OCI-LY7 (cell line): Measurements from ENCODE around the gene MRPL55. TPM values are rescaled to one million over a fixed set of nuclear protein-coding genes. Genes with fewer than 3 reads are reported as not detected.

Source experiments
- BruUV-seq: library from RNA; stranded (reverse); fragments of 400-500 nt; replicated peaks from 2 replicates; lab custom pipeline; 2021; lab: Mats Ljungman, UMichigan
- CTCF ChIA-PET: fragments of 300-600 bp; sonication (Branson Sonifier 250); formaldehyde crosslinking; loops from one replicate; lab custom pipeline; 2022; ENCODE audit warnings: antibody characterized with exemption; ENCODE audit not compliant: unreplicated experiment; lab: Charles Lee
- POLR2A ChIA-PET: fragments of 300-600 bp; sonication (Branson Sonifier 250); formaldehyde crosslinking; loops from one replicate; lab custom pipeline; 2022; ENCODE audit warnings: antibody characterized with exemption; lab: Charles Lee
- DNase-seq: peaks from one replicate; pipeline ENCODE4 v3.0.0-alpha.2; 2015; ENCODE audit warnings: low spot score
- H2AFZ ChIP-seq: fragments of 200-600 bp; sonication (generic), shearing (Covaris generic); 2 replicates; pipeline ENCODE4 v1.6.1; 2014; ENCODE audit warnings: mild to moderate bottlenecking, antibody characterized with exemption, low read length, moderate library complexity
- H3K27ac ChIP-seq: fragments of 200-600 bp; sonication (generic); 2 replicates; pipeline ENCODE4 v1.5.1; 2014; ENCODE audit warnings: mixed run types, low read depth, mild to moderate bottlenecking, moderate library complexity, low read length, inconsistent platforms; ENCODE audit not compliant: poor library complexity, severe bottlenecking
- H3K36me3 ChIP-seq: fragments of 200-600 bp; sonication (generic); 2 replicates; pipeline ENCODE4 v1.6.1; 2014; ENCODE audit warnings: mild to moderate bottlenecking, antibody characterized with exemption, low read length, moderate library complexity, mixed read lengths; ENCODE audit not compliant: insufficient read depth
- H3K4me1 ChIP-seq: fragments of 200-600 bp; sonication (generic); 2 replicates; pipeline ENCODE4 v1.5.1; 2014; ENCODE audit warnings: mild to moderate bottlenecking, low read length; ENCODE audit not compliant: insufficient read depth, poor library complexity, severe bottlenecking
- H3K4me2 ChIP-seq: fragments of 200-600 bp; sonication (generic); 2 replicates; pipeline ENCODE4 v1.6.1; 2014; ENCODE audit warnings: mild to moderate bottlenecking, low read length
- H3K4me3 ChIP-seq: fragments of 200-600 bp; sonication (generic); 2 replicates; pipeline ENCODE4 v1.5.1; 2014; ENCODE audit warnings: mild to moderate bottlenecking, low read depth, low read length; ENCODE audit not compliant: poor library complexity, severe bottlenecking
- H3K79me2 ChIP-seq: fragments of 200-600 bp; sonication (generic); 2 replicates; pipeline ENCODE4 v1.6.1; 2016; ENCODE audit warnings: low read depth, mild to moderate bottlenecking, low read length, moderate library complexity, mixed read lengths; ENCODE audit not compliant: insufficient read depth
- H3K9me2 ChIP-seq: fragments of 200-600 bp; sonication (generic); 2 replicates; pipeline ENCODE4 v1.6.1; 2016; ENCODE audit warnings: mild to moderate bottlenecking, low read length, mixed read lengths; ENCODE audit not compliant: insufficient read depth
- H3K9me3 ChIP-seq: fragments of 200-600 bp; sonication (generic); 2 replicates; pipeline ENCODE4 v1.6.1; 2014; ENCODE audit warnings: mild to moderate bottlenecking, mixed run types, low read length, mixed read lengths
- H4K20me1 ChIP-seq: fragments of 200-600 bp; sonication (generic); 2 replicates; pipeline ENCODE4 v1.6.1; 2014; ENCODE audit warnings: mild to moderate bottlenecking, antibody characterized with exemption, low read length, moderate library complexity, mixed read lengths; ENCODE audit not compliant: insufficient read depth
- CTCF ChIP-seq: fragments of 200-600 bp; sonication (generic); conservative IDR thresholded peaks from 2 replicates; pipeline ENCODE4 v1.5.1; 2014; ENCODE audit warnings: mild to moderate bottlenecking, antibody characterized with exemption, low read length, moderate library complexity, mixed read lengths
- EZH2phosphoT487 ChIP-seq: fragments of 200-600 bp; sonication (generic); IDR thresholded peaks from 2 replicates; pipeline ENCODE4 v1.6.1; 2018; ENCODE audit warnings: low read depth, borderline replicate concordance, mild to moderate bottlenecking, mixed run types, antibody characterized with exemption, low read length, moderate library complexity, mixed read lengths
- intact Hi-C: fragments of 100-400 bp; cut with micrococcal nuclease; formaldehyde crosslinking; loops from one replicate; pipeline ENCODE4 v1.10.0; 2022; ENCODE audit not compliant: unreplicated experiment
- total RNA-seq, 2 experiments: library from RNA; depleted of rRNA in 1 of 2; stranded (reverse); fragments of >200 nt in 1 of 2; shearing (Covaris generic) in 1 of 2; gene quantifications; 2 replicates each; pipeline ENCODE4 v1.2.3, GENCODE V29; 2014 to 2022

MRPL55 gene
- total RNA-seq, 2 experiments from 2014 or later, result 50.0 to 92.8 TPM

- Histone ChIP-seq H3K4me2 (peak overlapping the region; percentile 74), H3K9me3 (no peaks in the 10 kb centered on the region), H4K20me1 (no peaks in the 10 kb centered on the region; the same call in 1 of the 2 replicates), H3K36me3 (peaks cover 53% of the 10 kb centered on the region), H3K27ac (peak overlapping the region; percentile 14), H3K9me2 (no peaks in the 10 kb centered on the region), H3K79me2 (no peaks in the 10 kb centered on the region), H3K4me1 (peaks cover 23% of the 10 kb centered on the region), H3K4me3 (peak overlapping the region; percentile 81), H2AFZ (no peak overlapping the region)
- ChIA-PET CTCF (no interaction called here), POLR2A (interaction anchor here (0.5 kb wide), 1 partner anchor 20 kb away, joined by 4 read pairs; no protein-coding TSS in a partner anchor)
- intact Hi-C loops, result loop anchor here (1.0 kb wide), 2 partner anchors 18 to 103 kb away; no protein-coding TSS in a partner anchor
- no TSS peak for BruUV-seq
- TF ChIP-seq CTCF, result peak; percentile 46; the same call in 1 of the 2 replicates
- TF ChIP-seq EZH2phosphoT487, result no peak
- peak; percentile 57 for DNase-seq
Observed at GRCh38 chr1:228101994-228102790, 6.9 kb downstream of the MRPL55 start.

GRCh38 chr1:228101614-228101993 lies 7.5 kb downstream of the MRPL55 start:
- H3K9me2 ChIP-seq, result no peaks in the 10 kb centered on the region
- no peaks in the 10 kb centered on the region; the same call in 1 of the 2 replicates for H4K20me1 ChIP-seq
- no peak for DNase-seq
- H3K79me2 ChIP-seq, result peaks cover 5% of the 10 kb centered on the region; the same call in 1 of the 2 replicates
- ChIA-PET POLR2A (interaction anchor here (0.5 to 1.3 kb wide), 2 partner anchors 19 to 20 kb away, joined by 3 to 4 read pairs; no protein-coding TSS in a partner anchor), CTCF (no interaction called here)
- H3K9me3 ChIP-seq, result no peaks in the 10 kb centered on the region
- peak overlapping the region; percentile 74 for H3K4me2 ChIP-seq
- peak overlapping the region; percentile 14 for H3K27ac ChIP-seq
- no TSS peak for BruUV-seq
- peaks cover 57% of the 10 kb centered on the region for H3K36me3 ChIP-seq
- peaks cover 23% of the 10 kb centered on the region for H3K4me1 ChIP-seq
- peak overlapping the region; percentile 81 for H3K4me3 ChIP-seq
- TF ChIP-seq CTCF (no peak), EZH2phosphoT487 (no peak)
- no peak overlapping the region for H2AFZ ChIP-seq
- intact Hi-C loops, result no loop called here
